ENCODE data around the gene RAI1.

Gene RAI1

DNA sequence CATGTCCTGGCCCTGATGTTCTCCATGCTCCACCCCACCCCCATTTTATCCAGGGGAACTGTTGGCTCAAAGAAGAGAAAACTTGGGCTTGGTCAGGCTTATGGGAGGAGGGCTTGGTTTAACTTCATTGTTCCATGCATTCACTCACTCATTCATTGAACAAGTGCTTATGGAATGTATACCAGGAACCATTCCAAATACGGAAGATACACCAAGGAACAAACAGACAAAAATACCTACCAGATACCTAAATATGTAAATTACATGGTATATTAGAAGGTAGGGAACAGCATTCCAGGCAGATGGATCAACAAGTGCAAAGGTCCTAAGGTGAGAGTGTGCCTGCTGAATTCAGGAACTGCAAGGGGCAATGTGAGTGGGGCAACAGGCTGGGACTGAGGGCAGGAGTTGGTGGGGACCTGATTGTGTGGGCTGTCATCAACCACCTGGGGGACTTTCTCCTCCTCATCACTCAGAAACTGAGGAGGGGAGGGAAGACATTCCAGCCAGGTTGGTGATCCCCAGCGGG lies 39.9 kb downstream of the RAI1 start:
- DNase-seq, result no peak

DNA sequence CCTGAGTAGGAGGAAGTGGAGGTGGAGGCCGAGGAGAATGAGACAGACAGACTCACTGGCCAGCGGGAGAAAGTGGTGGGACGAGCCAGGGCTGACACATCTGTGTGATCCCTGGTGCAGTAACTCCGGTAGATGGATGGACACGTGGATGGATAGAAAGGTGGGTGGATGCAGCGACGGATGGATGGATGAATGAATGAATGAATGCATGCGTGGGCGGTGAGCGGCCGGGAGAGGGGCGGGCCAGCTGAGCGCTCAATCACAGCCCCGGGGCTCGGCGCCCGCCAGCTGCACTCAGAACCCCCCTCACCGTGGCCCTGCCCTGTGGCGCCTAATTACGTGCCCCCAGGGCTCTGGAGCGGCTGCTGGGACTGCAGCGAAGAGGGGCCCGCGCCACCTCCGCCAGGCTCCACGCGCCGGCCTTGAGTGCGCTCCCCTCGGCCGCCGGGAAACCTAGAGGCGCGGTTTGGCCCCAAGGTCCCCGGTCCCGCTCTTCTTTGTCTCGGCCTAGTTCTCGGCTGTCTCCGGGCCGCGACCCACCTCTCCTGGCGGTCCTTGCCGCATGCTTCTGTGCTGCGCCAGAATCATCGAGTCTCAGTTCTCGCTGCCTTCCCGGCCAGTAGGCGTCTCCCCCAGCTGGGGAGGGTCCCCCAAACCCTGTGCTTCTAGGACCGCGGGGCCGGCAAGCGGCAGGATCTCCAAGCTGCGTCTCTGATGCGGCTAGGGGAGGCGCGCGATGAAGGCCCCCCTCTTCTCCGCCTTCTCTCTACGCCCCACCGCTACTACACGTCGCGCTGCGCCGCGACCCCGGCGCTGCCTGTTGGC lies 41.0 kb downstream of the RAI1 start:
- no peak for DNase-seq

DNA sequence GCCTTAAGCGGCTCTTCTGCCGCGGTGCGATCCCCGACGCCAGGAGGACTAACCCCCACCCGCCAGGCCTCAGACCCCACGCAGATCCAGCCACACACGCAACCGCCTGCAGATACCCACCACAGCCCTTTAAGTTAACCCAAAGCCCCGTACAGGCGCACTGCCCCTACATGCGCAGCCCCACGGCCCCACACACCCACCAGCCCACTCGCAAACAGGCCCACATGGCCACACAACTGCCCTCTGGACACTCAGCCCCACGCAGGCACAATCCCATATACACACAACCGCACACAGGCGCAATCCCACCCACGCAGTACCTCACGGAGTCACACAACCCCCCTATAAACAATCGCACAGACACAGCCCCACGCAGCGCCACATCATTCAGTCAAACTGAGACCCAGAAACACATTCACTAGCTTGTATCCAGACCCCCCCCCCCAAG lies 41.7 kb downstream of the RAI1 start:
- DNase-seq, result no peak

DNA sequence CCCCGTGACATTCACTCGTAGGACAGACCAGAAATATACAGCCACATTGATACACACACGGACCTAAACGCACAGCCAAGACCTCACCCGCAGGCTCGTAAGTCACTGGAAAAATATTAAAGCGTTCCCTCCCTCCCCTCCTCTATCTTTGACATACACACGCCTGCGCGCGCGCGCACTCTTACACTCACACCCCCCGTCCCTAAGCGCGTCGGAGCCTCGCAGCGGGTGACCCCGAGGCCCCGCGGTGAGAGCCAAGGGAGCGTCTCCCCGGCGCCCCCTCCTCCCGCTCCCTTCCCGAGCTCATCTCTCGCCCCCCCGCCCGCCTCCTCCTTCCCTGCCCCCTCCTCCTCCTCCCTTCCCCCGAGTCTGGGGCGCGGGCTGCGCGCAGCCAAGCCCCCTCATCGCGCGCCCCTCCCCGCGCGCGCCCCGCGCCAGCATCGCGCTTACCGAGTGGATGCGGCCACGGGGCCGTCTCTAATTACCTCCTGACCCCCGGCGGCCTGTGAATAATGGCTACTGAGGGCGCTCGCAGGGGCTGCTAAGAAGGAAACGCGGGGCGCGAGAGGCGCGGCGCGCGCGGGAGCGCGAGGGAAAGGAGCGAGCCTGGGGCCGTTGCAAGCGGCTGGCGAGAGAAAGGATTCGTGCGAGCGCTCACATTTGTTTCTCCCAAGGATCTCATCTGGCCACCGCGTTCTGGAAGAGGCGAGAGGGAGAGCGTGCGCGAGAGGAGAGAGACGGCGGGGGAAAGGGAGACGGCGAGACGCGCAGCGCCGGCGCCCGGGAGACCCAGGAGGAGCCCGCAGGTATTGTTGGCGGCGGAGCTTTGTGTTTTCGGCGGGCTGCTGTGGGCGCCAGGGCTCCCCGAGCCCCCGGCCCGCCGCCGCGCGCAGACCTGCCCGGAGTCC lies 42.4 kb downstream of the RAI1 start:
- DNase-seq, result peak; percentile 25

DNA sequence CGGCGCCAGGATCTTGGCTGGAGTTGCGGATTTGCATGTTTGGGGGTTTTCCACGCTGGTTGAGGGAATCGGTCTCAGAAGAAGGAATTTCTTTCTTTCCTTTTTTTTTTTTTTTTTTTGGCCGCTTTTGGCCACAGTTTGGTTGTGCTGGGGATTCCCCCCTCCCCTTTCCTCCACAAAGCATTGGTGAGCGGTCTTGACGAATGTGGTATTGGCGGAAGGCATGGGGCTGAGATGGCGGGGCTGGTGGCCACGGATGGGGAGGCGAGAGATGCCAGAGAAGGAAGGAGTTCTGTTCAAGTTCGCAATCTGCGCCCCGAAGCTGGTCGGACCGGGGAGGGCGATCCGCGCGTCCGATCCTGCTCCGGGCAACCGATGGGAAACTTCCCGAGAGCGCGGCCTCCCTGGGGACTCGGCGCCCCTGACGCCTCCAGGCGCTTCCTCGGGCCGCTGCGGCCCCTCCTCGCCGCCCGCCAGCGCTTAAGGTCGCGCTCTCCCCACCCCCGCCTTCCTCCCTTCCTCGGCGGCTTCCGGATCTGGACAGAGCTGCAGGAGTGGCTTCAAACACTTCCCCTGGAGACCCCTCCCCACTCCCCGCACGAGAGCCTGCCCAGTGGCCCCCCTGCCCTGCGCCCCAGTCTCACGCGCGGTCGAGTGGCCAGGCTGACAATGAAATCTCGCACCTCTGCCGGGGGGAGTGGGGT lies 43.2 kb downstream of the RAI1 start:
- DNase-seq, result no peak

DNA sequence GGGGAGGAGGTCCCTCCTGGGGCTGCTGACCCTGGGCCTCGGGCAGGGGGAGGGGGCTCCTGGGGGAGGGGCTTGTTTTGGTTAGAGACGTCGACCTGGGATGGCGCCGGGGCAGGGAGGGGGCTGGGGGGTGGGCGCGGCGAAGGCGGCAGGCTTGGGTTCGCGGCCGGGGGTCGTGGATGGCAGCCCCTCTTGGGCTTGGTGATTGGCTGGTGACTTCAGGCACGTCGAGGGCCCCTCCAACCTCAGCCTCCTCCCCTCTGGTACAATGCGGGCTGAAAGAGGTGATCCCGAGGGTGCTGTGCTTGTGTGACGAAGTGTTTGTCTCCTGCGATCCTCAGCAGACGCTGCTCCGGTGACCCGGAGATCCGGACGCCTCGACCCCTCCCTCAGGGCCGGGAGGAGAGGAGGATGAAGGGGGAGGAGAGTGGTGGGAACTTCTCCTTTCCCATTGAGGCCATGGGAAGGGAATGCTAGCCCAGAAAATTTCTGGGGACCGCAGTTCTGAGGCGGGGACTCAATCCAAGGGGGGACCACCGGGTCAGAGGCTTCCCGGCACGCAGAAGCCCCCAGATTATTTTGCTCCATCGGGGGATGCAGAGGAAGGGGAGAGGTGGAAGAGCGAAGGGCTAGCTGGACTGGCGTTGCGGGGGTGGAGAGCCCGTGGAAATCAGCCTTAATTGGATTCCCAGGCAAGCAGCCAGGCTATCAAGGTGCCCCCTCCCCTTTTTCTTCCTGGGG lies 43.9 kb downstream of the RAI1 start:
- no peak for DNase-seq

DNA sequence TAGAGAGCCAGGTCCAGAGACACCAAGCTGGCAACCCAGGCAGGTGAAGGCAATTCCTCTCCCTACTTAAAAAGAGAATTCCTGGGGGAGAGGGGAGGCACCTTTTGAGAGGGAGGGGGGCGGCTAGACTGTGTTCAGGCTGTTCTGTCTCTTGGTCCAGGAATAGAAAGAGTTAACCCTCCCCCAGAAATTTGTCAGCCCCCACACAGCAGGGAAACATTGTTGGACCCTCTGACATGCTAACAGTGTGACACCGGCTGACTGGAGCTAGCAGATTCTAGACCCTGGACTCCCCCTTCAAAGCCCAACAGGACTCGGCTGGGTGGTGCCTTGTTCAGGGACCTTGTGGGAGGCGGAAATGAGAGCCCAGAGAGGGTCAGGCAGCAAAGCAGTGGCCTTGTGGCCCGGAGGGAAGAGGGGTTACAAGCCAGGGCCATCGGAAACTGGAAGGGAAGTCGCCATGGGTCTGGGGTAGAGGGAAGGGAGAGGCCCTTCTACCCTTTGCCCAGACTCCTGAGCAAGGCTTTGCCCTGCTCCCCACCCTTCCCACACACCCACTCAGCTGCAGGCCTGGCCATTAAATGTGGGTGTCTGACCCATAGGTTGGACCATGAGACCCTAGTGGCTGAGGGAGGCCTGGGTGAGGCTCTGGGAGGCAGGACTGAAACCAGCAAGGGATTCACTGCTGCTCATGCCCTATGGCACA lies 44.6 kb downstream of the RAI1 start:
- DNase-seq, result no peak

DNA sequence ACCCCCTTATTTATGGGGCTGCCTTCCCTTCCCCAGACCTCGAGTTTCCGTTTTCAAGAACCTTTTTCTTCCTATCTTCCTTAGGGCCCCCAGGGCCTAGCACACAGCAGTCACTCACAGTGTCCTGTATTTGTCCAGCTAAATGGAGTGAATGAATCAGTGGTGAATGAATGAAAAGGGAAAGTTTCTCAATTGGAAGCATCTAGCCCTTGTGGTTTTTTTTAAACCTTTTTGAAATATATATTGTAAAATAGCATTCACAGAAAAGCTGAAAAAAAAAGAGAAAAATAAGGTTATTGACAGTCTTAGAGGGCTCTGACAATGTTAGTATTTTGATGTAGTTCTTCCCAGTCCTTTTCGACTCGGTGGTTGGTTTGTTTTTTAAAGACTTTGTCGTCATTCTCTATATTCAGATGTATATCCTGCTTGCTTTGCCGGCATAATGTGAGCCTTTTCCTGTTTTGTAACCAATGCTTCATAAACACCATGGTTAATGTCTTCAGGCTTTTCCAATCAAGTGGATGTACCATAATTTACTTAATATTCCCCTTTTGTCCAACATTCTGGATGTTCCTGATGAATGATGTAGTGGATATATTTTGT lies 45.3 kb downstream of the RAI1 start:
- no peak for DNase-seq

DNA sequence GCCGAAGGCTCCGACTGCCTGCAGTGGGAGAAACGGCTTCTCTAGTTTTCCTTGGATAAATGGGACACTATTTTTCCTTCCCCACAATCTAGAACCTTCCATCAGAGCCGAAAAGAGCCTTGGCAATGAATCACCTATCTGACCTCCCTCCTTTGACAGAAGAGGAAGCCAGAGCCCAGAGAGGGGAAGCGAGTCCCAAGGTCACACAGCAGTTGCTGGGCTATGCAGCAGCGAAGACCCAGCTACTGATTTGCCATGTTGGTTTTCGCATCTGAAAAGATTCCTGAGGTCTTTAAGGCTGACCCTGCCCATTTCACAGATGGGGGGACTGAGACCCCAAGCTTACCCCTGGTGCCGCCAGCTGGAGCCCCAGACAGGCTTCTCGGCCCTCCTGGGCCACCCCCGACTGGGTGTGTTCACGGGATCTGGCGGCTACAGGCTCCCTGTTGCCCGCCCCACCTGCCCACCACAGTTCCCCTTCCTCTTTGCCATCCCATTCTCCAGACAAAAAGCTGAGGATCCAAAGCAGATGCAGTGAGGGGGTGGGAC lies 45.9 kb downstream of the RAI1 start:
- no peak for DNase-seq

DNA sequence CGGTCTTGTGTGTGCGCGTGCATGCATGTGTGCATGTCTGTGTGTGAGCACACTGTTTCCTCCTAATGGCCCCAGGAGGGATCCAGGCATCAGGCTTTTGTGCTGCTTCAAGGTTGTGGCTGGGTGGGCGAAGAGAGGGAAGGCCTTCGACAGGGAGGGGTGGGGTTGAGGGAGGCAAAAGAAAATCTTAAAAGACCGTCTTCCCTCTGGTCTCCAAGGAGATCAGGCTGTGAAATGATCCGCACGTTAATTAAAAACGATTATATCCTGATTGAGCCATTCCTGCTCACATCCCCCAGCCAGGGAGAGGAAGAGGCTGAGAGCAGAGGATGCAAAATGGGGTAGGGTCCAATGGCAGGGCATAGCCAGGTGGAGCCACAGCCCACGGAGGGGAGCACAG lies 46.9 kb downstream of the RAI1 start:
- no peak for DNase-seq

DNA sequence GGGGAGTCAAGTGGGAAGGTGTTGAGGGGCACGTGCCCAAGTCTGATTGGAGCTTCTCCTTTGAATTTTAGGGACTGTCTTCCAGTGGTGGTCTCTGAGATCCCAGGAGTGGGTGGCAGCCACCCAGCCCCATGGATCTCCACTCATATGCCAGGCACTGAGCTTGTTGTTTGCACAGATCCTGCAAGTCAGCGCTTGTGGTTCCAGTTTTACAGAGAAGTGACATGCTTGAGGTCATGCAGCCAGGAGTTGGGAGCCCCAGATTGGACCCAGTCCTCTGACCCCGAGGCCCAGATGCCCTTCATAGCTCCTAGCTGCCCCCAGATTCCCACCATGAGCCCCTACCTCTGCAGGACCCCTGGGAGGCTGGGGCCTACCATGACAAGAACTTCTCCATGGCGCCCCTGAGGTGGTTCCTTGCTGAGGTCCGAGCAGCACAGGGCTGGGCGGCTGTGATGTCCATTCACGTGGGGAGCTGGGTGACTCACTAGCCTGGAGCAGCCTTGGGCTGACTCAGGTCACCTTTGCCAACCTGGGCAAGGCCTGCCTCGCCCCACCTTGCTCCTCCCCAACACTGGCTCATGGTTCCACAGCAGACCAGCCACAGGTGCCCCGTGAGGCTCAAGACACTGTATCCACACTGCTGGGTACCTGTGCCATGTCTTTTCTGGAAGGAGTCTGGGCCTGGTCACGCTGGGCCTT lies 47.4 kb downstream of the RAI1 start:
- no peak for DNase-seq

DNA sequence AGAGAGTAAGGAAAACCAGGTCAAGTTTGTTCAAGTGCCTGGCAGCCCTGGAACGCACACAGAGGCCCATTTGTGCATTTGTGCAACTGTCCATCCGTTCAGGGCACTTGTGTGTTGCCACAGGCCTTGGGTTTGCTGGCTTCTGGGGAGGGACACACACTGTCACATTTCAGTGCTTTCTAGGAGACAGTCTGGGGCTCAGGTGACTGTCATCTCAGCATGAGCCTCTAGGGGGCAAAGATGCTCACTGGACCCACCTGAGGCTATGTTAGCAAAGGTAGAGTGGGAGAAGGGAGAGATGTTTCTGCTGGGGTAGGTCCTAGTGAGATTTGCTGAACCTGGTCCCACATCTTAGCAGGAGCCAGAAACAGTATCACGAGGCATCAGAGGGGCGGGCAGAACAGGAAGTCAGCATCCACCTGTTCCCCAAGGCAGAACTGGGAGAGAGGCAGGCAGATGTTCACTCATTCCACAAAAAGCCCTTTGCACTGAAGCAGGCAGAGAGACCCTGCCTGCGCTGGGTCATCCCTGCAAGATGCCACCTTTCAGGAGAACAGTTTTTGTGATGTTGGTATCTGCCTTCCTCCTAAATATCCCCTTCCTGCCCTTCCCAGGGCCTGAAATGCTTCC lies 48.5 kb downstream of the RAI1 start:
- DNase-seq, result peak; percentile 72

DNA sequence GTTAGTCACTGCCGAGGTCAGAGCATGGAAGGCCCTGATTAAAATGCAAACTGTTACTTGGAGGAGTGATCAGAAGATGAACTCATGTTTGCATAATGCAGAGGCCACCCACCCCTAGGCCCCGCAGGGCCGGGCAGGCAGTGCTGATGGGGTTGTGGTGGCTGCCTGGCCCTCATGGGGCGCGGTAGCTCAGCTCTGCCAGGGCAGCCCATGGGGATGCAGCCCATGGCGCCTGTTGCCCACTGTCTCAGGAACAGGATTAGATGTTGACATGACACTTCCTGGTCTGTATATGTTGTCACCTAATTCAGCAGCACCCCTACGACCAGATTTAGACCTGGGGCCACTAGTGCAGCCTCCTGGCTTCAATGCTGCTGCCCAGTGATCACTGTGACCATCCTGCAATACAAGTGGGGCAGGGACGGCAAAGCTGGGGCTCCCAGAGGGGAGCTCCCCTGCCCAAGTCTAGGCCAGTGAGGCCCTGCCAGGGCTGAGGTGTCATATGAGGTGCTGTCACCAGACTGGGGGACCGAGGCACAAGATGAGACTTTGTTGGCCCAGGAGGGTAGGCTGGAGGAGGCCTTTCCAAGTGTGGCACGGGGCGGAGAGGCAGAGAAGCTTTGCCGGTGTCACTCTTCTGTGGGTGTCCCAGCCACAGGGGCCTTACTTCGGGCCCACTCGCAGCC lies 49.1 kb downstream of the RAI1 start:
- no peak for DNase-seq

DNA sequence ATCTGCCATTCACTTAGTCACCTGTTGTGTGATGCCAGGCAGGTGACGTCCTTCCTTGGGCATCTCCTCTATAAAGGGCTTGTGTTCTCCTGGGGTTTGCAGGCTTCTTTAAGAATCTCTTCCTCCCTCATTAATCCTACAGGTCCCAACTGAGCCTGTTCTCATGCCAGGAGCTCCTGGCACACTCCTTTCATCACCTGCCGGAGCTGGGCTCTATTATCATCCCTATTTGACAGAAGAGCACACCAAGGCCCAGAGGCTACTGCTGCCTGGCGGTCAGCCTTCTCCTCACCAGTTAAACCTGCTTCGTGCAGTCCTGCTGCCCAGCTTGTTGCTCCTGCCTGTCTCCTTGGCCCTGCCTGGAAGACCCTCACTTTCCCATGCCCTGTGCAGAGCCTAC lies 51.2 kb downstream of the RAI1 start:
- DNase-seq, result no peak

DNA sequence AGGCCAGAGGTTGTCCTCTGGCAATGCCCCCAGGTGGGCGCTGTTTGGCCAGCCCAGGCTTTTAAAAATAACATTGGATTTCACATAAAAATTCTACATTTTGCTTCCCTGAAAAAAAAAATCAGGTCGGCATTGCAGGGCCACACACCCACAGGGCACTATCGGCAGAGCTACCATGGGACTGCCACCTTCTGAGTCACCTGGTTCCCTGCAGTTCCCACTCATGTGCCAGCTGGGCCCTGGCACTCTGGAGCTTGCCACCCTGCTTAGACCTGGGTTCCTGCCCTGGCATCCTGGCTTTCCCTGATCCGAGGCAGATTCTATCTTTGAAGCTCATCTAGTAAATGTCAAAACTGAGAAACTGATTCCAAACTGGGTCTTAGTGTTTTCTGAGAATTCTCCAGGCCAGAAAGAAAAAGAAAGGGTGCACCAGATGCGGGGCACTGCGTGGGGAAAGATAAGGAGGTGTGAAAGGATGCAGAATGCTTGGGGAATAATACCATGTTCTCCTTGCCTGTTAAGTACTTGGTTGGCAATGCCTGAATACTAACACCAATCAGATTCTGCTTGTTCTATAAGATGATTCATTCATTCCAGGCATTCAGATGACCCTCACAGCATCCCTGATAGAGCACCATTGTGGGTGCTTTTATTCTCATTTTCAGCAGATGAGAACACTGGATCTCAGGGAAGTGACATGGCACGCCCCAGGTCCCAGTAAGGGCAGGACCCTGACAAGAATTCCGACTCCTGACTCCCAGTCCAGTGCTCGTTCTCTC lies 51.8 kb downstream of the RAI1 start:
- DNase-seq, result no peak

DNA sequence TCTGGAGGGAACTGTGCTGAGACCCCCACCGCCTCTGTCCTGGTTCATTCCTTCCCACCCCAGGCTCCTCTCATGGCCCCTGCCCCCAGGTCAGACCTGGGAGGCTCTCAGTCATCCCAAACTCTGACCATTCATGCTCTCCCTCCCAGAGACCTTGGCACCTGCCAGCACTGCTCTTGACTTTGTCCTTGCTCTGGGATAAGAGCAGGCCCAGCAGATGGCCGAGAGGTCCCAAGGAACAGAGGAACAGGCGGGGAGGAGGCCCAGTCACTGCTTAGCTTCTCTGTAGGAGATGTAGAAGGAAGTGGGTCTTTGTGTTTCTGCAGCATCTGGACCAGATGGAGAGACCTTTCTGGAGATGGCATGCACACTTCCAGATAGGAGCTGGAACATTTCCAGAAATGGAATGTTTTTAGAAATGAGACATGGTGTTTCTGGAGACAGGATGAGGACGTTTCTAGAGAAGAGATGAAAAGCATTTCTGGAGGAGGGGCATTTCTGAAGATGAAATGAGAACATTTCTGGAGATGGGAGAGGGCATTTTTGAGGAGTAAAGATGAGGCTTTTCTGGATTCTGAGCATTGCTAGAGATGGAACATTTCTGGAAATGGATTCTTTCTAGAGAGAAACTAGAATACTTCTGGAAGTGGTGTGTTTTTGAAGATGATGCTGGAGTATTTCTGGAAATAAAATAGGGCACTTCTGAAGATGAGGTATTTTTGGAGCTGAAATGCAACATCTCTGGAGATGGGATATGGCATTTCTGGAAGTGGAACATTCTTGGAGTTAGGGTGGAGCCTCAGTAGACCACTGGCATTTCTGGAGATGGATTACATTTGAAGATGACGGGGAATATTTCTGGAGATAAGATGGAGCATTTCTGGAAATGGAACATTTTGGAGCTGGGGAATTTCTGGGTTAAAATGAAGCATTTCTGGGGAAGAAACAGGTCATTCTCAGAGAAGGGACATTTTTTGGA lies 55.2 kb downstream of the RAI1 start:
- DNase-seq, result no peak

Data from NCI-H510A treated with DMSO at 0.1 percent for 48 hours (cell line).